Fibroblast of lung (primary cell): ENCODE data around the gene ZNF423. TPM values are rescaled to one million over a fixed set of nuclear protein-coding genes. Genes with fewer than 3 reads are reported as not detected.

Source experiments
- DNase-seq, 2 donors: peaks; one replicate each; pipeline versions ENCODE4 v3.0.0 to v3.0.0-alpha.2; 2010; ENCODE audit warnings: low read depth in 2 of 2
- H2AFZ ChIP-seq: 2 replicates; pipeline ENCODE4 v1.5.1; 2012; ENCODE audit warnings: low read length, control low read depth, inconsistent platforms
- H3K27ac ChIP-seq: 2 replicates; pipeline ENCODE4 v1.5.1; 2011; ENCODE audit warnings: low read length, control low read depth; ENCODE audit not compliant: insufficient read depth
- H3K27me3 ChIP-seq: 2 replicates; pipeline ENCODE4 v1.5.1; 2011; ENCODE audit warnings: mild to moderate bottlenecking, low read length; ENCODE audit not compliant: control insufficient read depth, insufficient read depth
- H3K36me3 ChIP-seq: 2 replicates; pipeline ENCODE4 v1.5.1; 2011; ENCODE audit warnings: low read length; ENCODE audit not compliant: control insufficient read depth, insufficient read depth
- H3K4me1 ChIP-seq: 2 replicates; pipeline ENCODE4 v1.5.1; 2011; ENCODE audit warnings: low read length; ENCODE audit not compliant: control insufficient read depth, insufficient read depth; ENCODE audit errors: extremely low read depth
- H3K4me2 ChIP-seq: 2 replicates; pipeline ENCODE4 v1.5.1; 2011; ENCODE audit warnings: low read length, control low read depth; ENCODE audit not compliant: insufficient read depth; ENCODE audit errors: extremely low read depth
- H3K4me3 ChIP-seq, 4 experiments: fragments of 200-600 bp in 1 of 4; sonication (generic) in 1 of 4; replicated peaks in 1 of 4; 2 replicates each; pipeline ENCODE4 v1.5.1; 2011 to 2016; ENCODE audit warnings: low read length in 4 of 4, low read depth in 3 of 4, mild to moderate bottlenecking in 3 of 4, control low read depth in 2 of 4, inconsistent platforms in 1 of 4, mixed read lengths in 1 of 4; ENCODE audit not compliant: insufficient read depth in 1 of 4; ENCODE audit errors: control extremely low read depth in 1 of 4
- H3K79me2 ChIP-seq: 2 replicates; pipeline ENCODE4 v1.5.1; 2012; ENCODE audit warnings: mild to moderate bottlenecking, low read length, inconsistent platforms; ENCODE audit not compliant: control insufficient read depth, insufficient read depth
- H3K9ac ChIP-seq: 2 replicates; pipeline ENCODE4 v1.5.1; 2011; ENCODE audit warnings: mild to moderate bottlenecking, low read length, control low read depth; ENCODE audit not compliant: insufficient read depth
- H3K9me3 ChIP-seq: 2 replicates; pipeline ENCODE4 v1.5.1; 2012; ENCODE audit warnings: low read depth, low read length; ENCODE audit not compliant: control insufficient read depth, insufficient read depth
- H4K20me1 ChIP-seq: 2 replicates; pipeline ENCODE4 v1.5.1; 2011; ENCODE audit warnings: low read length; ENCODE audit not compliant: control insufficient read depth, insufficient read depth; ENCODE audit errors: extremely low read depth
- CTCF ChIP-seq, 2 donors: IDR thresholded peaks in 1 of 2; conservative IDR thresholded peaks in 1 of 2; 1 replicate in 1 of 2; 2 replicates in 1 of 2; pipeline ENCODE4 v1.5.1; 2011 to 2012; ENCODE audit warnings: low read length in 2 of 2, control low read depth in 1 of 2, inconsistent platforms in 1 of 2, low read depth in 1 of 2, mild to moderate bottlenecking in 1 of 2
- EZH2 ChIP-seq: IDR thresholded peaks from 2 replicates; pipeline ENCODE4 v1.5.1; 2012; ENCODE audit warnings: low read length, control low read depth, mild to moderate bottlenecking; ENCODE audit errors: missing control alignments
- polyA plus RNA-seq, 2 donors: library from polyadenylated mRNA; depleted of rRNA in 1 of 2; stranded (reverse) in 1 of 2; unstranded in 1 of 2; fragments of >200 nt; gene quantifications; 2 replicates each; pipeline ENCODE4 v1.2.1, GENCODE V29; 2011 to 2012; ENCODE audit warnings: missing spikeins in 1 of 2
- total RNA-seq: library from RNA; depleted of rRNA; stranded (reverse); fragments of >200 nt; gene quantifications from 2 replicates; pipeline ENCODE4 v1.2.1, GENCODE V29; 2014

Gene ZNF423
- total and polyA plus RNA-seq, 2 donors (not counting 1 experiment from before 2014, with no cell fraction given): 0.07 to 0.17 TPM

- H3K36me3 ChIP-seq: no peaks in the 10 kb centered on the region
- TF ChIP-seq EZH2: no peak
- H3K4me2 ChIP-seq: no peak overlapping the region
- H3K79me2 ChIP-seq: no peaks in the 10 kb centered on the region
- no peaks in the 10 kb centered on the region for H3K4me1 ChIP-seq
- DNase-seq: no peak
- H3K9me3 ChIP-seq: no peaks in the 10 kb centered on the region
- no peaks in the 10 kb centered on the region for H3K27me3 ChIP-seq
- no peak overlapping the region for H3K4me3 ChIP-seq
- no peak overlapping the region for H3K9ac ChIP-seq
- H3K27ac ChIP-seq: no peak overlapping the region
- no peaks in the 10 kb centered on the region for H4K20me1 ChIP-seq
- H2AFZ ChIP-seq: no peak overlapping the region
These were observed 159.4 kb downstream of the ZNF423 start for GRCh38 chr16:49696414-49697101.

- DNase-seq: no peak
- H2AFZ ChIP-seq: no peak overlapping the region
- H3K4me1 ChIP-seq: no peaks in the 10 kb centered on the region
- H3K9ac ChIP-seq: no peak overlapping the region
- no peaks in the 10 kb centered on the region for H3K9me3 ChIP-seq
- H3K36me3 ChIP-seq: no peaks in the 10 kb centered on the region
- TF ChIP-seq CTCF (conservative IDR thresholded peaks at IDR 0.05 in 1 of 2, IDR thresholded peaks at IDR 0.05 in 1 of 2; ENCODE audit: low read depth in 1 of 2, low read length in 2 of 2) (no peak), EZH2 (no peak)
- H3K27me3 ChIP-seq: no peaks in the 10 kb centered on the region
- H3K27ac ChIP-seq: no peak overlapping the region
- H4K20me1 ChIP-seq: no peaks in the 10 kb centered on the region
- H3K4me3 ChIP-seq: no peak overlapping the region
- H3K4me2 ChIP-seq: no peak overlapping the region
- H3K79me2 ChIP-seq: no peaks in the 10 kb centered on the region
These were observed 160.0 kb downstream of the ZNF423 start for GRCh38 chr16:49695782-49696413.

GRCh38 chr16:49693445-49693844, 162.5 kb downstream of the ZNF423 start:
- Histone ChIP-seq H3K4me1 (no peaks in the 10 kb centered on the region), H2AFZ (no peak overlapping the region), H3K4me2 (no peak overlapping the region), H3K79me2 (no peaks in the 10 kb centered on the region), H3K9me3 (no peaks in the 10 kb centered on the region), H3K27ac (no peak overlapping the region), H3K9ac (no peak overlapping the region), H3K36me3 (no peaks in the 10 kb centered on the region), H3K27me3 (no peaks in the 10 kb centered on the region), H3K4me3 (no peak overlapping the region), H4K20me1 (no peaks in the 10 kb centered on the region)
- no peak for DNase-seq
- TF ChIP-seq EZH2 (no peak), CTCF (conservative IDR thresholded peaks at IDR 0.05 in 1 of 2, IDR thresholded peaks at IDR 0.05 in 1 of 2; ENCODE audit: low read depth in 1 of 2, low read length in 2 of 2) (no peak)
